NT2/D1 (cell line): ENCODE measurements around the gene NLRC5.

Experiments
- DNase-seq: peaks from one replicate; pipeline ENCODE4 v3.0.0-alpha.2; 2011; ENCODE audit warnings: low read depth, low spot score
- H3K27me3 ChIP-seq: 2 replicates; pipeline ENCODE4 v1.6.0; 2011; ENCODE audit warnings: mild to moderate bottlenecking; ENCODE audit not compliant: insufficient read length, insufficient read depth
- H3K36me3 ChIP-seq: 2 replicates; pipeline ENCODE4 v1.6.1; 2011; ENCODE audit warnings: mild to moderate bottlenecking, low read length, mixed read lengths; ENCODE audit not compliant: insufficient read depth, insufficient read length
- H3K4me1 ChIP-seq: 2 replicates; pipeline ENCODE4 v1.5.1; 2011; ENCODE audit not compliant: insufficient read depth, insufficient read length
- H3K4me3 ChIP-seq: 2 replicates; pipeline ENCODE4 v1.5.1; 2011; ENCODE audit warnings: low read depth; ENCODE audit not compliant: insufficient read length
- H3K9ac ChIP-seq: 2 replicates; pipeline ENCODE4 v1.6.0; 2011; ENCODE audit warnings: low read depth; ENCODE audit not compliant: insufficient read length
- H3K9me3 ChIP-seq: 2 replicates; pipeline ENCODE4 v1.5.1; 2011; ENCODE audit warnings: mild to moderate bottlenecking, low read length; ENCODE audit not compliant: insufficient read depth
- SUZ12 ChIP-seq: IDR thresholded peaks from 2 replicates; pipeline ENCODE4 v1.6.1; 2011; ENCODE audit not compliant: insufficient read length, insufficient read depth; ENCODE audit errors: extremely low read depth
- YY1 ChIP-seq: IDR thresholded peaks from 2 replicates; pipeline ENCODE4 v1.6.1; 2011; ENCODE audit not compliant: insufficient read length, insufficient read depth
- ZNF274 ChIP-seq: IDR thresholded peaks from 2 replicates; pipeline ENCODE4 v1.6.1; 2011; ENCODE audit warnings: mild to moderate bottlenecking, low read depth, low read length

Gene NLRC5

GRCh38 chr16:57039148-57039812 lies 49.9 kb downstream of the NLRC5 start:
- peaks cover 2% of the 10 kb centered on the region for H3K4me1 ChIP-seq
- TF ChIP-seq ZNF274, result no peak
- TF ChIP-seq YY1, result no peak
- TF ChIP-seq SUZ12, result no peak
- H3K27me3 ChIP-seq, result no peaks in the 10 kb centered on the region
- H3K9me3 ChIP-seq, result no peaks in the 10 kb centered on the region
- no peaks in the 10 kb centered on the region for H3K36me3 ChIP-seq
- H3K4me3 ChIP-seq, result no peak overlapping the region
- H3K9ac ChIP-seq, result no peak overlapping the region
- DNase-seq, result no peak

DNA sequence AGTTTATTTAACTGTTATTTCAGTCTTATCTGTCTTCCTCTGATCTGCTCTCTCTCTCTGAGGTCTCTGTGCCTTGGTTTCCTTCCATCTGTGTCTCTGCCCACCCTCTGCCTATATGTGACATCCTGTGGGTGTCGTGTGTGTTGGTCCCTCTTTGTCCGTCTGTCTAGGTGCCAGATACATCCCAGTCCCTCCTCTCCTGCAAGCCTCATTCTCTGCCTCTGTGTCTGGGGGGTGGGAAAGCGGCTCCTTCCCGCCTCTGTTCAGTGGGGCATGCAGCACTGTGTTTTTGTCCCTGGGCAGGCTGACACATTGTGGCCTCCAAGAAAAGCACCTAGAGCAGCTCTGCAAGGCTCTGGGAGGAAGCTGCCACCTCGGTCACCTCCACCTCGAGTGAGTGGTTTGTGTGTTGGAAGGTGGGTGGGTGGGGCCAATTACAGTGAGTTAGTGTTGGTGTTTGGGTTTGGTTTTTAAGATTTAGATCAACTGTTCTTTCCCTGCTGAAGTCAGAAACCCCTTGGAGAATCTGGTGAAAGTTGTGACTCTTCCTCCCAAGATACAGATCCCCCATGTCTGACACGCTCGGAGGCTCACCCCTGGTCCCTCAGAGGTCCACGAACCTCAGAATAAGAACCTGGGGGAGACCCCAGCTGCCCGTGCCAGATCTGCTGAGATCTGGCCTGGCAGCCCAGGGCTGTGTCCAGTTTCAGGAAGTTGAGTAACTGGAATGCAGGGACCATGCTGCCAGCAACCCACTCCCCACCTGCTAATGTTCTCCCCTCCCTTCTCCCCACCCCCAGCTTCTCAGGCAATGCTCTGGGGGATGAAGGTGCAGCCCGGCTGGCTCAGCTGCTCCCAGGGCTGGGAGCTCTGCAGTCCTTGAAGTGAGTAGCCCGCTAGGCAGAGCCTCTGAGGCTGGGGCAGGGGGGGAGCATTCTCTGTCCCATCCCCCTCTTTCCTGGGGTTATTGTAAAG lies 52.1 kb downstream of the NLRC5 start:
- DNase-seq, result no peak
- Histone ChIP-seq H3K4me3 (no peak overlapping the region), H3K36me3 (no peaks in the 10 kb centered on the region), H3K9ac (no peak overlapping the region), H3K27me3 (no peaks in the 10 kb centered on the region), H3K9me3 (no peaks in the 10 kb centered on the region), H3K4me1 (peaks cover 6% of the 10 kb centered on the region)
- TF ChIP-seq YY1 (no peak), SUZ12 (no peak), ZNF274 (no peak)

- H3K9me3 ChIP-seq, result no peaks in the 10 kb centered on the region
- no peak overlapping the region for H3K4me3 ChIP-seq
- no peak for DNase-seq
- H3K9ac ChIP-seq, result no peak overlapping the region
- no peaks in the 10 kb centered on the region for H3K27me3 ChIP-seq
- peaks cover 6% of the 10 kb centered on the region for H3K4me1 ChIP-seq
- TF ChIP-seq SUZ12 (no peak), YY1 (no peak), ZNF274 (no peak)
- no peaks in the 10 kb centered on the region for H3K36me3 ChIP-seq
Measured at GRCh38 chr16:57042157-57043111, 53.1 kb downstream of the NLRC5 start.

DNA sequence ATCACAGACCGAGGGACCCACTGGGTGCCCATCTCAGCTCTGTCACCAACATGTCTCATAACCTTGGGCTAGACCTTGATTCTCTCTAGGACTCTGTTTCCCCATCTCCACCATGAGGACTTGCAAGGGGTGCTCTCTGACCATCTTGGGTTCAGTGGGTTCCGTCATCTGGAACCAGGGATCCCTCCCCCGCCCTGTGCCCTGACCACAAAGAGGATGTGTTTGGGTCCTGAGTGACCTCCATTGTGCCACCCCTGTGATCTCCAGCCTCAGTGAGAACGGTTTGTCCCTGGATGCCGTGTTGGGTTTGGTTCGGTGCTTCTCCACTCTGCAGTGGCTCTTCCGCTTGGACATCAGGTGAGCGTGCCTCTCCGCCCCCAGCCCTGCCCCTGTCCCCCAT lies 53.9 kb downstream of the NLRC5 start:
- DNase-seq, result no peak
- Histone ChIP-seq H3K9ac (no peak overlapping the region), H3K4me3 (no peak overlapping the region), H3K36me3 (no peaks in the 10 kb centered on the region), H3K9me3 (no peaks in the 10 kb centered on the region), H3K27me3 (no peaks in the 10 kb centered on the region), H3K4me1 (peaks cover 6% of the 10 kb centered on the region)
- no peak for TF ChIP-seq ZNF274
- no peak for TF ChIP-seq YY1
- TF ChIP-seq SUZ12, result no peak

DNA sequence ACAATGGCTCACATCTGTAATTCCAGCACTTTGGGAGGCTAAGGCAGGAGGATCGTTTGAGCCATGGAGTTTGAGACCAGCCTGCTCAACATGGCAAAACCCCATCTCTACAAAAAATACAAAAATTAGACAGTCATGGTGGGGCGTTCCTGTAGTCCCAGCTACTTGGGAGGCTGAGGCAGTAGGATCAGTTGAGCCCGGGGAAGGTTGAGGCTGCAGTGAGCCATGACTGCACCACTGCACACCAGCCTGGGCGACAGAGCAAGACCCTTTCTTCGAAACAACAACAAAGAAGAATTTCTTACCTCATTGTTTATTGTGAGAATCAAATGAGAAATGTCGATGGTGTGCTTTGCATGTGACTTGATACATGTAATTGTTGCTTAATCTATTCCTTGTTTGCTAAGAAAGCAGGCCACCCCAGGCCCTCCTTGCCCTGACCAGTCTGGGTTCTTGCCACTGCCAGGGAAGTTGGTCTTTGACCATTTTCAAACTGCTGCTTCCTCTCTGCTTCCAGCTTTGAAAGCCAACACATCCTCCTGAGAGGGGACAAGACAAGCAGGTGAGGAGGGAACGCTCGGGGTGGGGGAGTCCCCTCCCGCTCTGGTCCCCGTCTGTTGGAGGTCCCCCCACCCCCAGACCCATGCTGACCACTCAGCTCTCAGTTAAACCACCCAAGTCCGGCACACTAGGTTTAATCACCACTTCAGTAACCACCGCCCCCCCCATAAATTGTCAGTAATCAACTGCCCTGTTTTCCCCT lies 55.8 kb downstream of the NLRC5 start:
- Histone ChIP-seq H3K9me3 (no peaks in the 10 kb centered on the region), H3K36me3 (no peaks in the 10 kb centered on the region), H3K27me3 (no peaks in the 10 kb centered on the region), H3K9ac (no peak overlapping the region), H3K4me3 (no peak overlapping the region), H3K4me1 (peaks cover 8% of the 10 kb centered on the region)
- TF ChIP-seq YY1 (no peak), ZNF274 (no peak), SUZ12 (no peak)
- DNase-seq, result no peak

DNA sequence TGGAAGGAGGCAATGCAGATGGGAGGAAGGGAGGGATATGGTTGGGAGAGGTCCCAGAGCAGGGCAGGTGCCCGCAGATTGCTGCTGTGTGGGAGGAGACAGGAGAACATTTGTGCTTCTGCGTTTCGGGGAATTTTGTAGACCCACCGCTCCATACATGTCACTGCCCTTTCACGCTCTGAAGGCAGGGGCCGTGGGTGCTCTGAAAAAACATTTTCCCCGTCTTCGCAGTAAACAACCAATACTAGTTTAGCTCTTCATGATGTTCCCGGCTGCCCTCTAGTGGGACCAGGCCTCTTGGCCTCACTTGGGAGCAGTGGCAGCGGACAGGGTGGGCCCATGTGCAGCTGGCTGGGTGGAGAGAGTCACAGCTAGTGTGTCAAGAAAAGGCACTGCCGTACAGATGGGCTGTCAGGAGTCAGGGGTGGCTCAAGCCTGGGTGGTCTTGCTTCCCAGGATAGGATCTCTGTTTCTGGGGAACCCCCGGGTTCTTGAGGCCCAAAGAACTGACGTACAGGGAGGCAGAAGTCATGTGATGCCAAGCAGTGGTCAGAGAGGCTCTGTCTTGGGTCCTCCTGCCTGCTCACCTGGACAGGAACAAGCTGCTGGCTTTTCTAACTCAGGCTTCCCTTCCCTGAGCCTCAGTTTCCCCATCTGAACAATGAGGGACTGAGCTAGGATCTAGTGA lies 56.5 kb downstream of the NLRC5 start:
- Histone ChIP-seq H3K36me3 (no peaks in the 10 kb centered on the region), H3K9ac (no peak overlapping the region), H3K4me1 (peaks cover 9% of the 10 kb centered on the region), H3K4me3 (no peak overlapping the region), H3K27me3 (no peaks in the 10 kb centered on the region), H3K9me3 (no peaks in the 10 kb centered on the region)
- TF ChIP-seq YY1 (no peak), ZNF274 (no peak), SUZ12 (no peak)
- DNase-seq, result peak; percentile 11
